ENCODE data around the gene CCT3.

CCT3 gene

DNA sequence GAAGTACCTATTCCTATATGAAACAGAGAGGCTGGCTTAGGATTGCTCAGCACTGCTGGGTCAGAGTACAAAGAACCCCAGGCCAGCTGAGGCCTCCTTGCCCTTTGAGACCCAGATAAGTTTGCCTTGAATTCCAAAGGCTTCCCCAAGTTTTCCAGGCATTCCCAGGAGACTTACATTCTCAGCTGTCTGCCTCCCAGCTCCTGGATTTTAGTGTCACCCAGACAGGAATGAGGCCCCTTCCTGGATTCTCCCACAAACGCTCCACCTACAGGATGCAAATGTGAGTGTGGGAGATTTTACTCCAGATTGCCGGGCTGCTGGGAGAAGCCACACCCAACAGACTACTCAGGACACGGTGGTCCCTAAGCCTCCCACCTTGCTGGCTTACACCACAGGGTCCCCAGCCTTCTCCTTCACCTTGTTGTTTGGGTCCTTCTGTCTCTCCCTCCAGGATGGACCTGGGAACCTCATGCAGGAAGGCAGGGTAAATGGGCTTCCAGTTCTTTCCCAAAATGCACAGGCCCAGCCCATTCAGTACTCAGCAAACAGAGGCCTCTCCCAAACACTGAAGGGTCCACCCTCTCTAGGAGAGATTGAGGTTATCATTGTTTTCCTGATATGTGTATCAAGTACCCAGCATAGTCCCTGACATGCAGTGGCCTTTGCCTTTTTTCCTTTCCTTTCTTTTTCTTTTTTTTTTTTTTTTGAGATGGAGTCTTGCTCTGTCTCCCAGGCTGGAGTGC lies 41.5 kb upstream of the CCT3 start:
- H3K36me3 ChIP-seq (ENCODE audit: low read length): no peaks in the 10 kb centered on the region
- no peaks in the 10 kb centered on the region for H3F3A ChIP-seq (ENCODE audit: insufficient read depth)
- no peak overlapping the region for H3K27ac ChIP-seq (ENCODE audit: low read depth, low read length)
- H3K9ac ChIP-seq (ENCODE audit: low read length): no peak overlapping the region
- no peaks in the 10 kb centered on the region for H3K9me3 ChIP-seq (ENCODE audit: insufficient read depth, low read length)
- no peak for TF ChIP-seq CTCF (IDR thresholded peaks at IDR 0.05; ENCODE audit: insufficient read depth, low read length, poor library complexity, severe bottlenecking)
- no peak for TF ChIP-seq EZH2phosphoT487 (conservative IDR thresholded peaks at IDR 0.05; ENCODE audit: low read length)
- no peak overlapping the region for H3K4me2 ChIP-seq (ENCODE audit: low read depth, low read length, poor library complexity, severe bottlenecking)
- no peaks in the 10 kb centered on the region for H3K27me3 ChIP-seq (ENCODE audit: low read length)
- no peak overlapping the region for H2AFZ ChIP-seq (ENCODE audit: low read depth, low read length, severe bottlenecking)
- no peaks in the 10 kb centered on the region for H3K9me2 ChIP-seq (replicated peaks; ENCODE audit: insufficient read depth, low read length)
- H3K79me2 ChIP-seq (ENCODE audit: insufficient read depth, low read length): no peaks in the 10 kb centered on the region
- H4K20me1 ChIP-seq (ENCODE audit: low read depth, low read length): no peaks in the 10 kb centered on the region
- no peak overlapping the region for H3K4me3 ChIP-seq (ENCODE audit: insufficient read depth, low read length, poor library complexity, severe bottlenecking)

GRCh38 chr1:156378557-156378956 lies 40.5 kb upstream of the CCT3 start:
- Histone ChIP-seq H3K9me3 (ENCODE audit: insufficient read depth, low read length) (no peaks in the 10 kb centered on the region), H3K9me2 (replicated peaks; ENCODE audit: insufficient read depth, low read length) (no peaks in the 10 kb centered on the region), H3K4me3 (ENCODE audit: insufficient read depth, low read length, poor library complexity, severe bottlenecking) (no peak overlapping the region), H3K36me3 (ENCODE audit: low read length) (no peaks in the 10 kb centered on the region), H2AFZ (ENCODE audit: low read depth, low read length, severe bottlenecking) (no peak overlapping the region), H3K9ac (ENCODE audit: low read length) (no peak overlapping the region), H3K27me3 (ENCODE audit: low read length) (no peaks in the 10 kb centered on the region), H3K79me2 (ENCODE audit: insufficient read depth, low read length) (no peaks in the 10 kb centered on the region), H3K27ac (ENCODE audit: low read depth, low read length) (no peak overlapping the region), H3K4me2 (ENCODE audit: low read depth, low read length, poor library complexity, severe bottlenecking) (no peak overlapping the region), H3F3A (ENCODE audit: insufficient read depth) (no peaks in the 10 kb centered on the region), H4K20me1 (ENCODE audit: low read depth, low read length) (no peaks in the 10 kb centered on the region)
- TF ChIP-seq CTCF (IDR thresholded peaks at IDR 0.05; ENCODE audit: insufficient read depth, low read length, poor library complexity, severe bottlenecking) (no peak), EZH2phosphoT487 (conservative IDR thresholded peaks at IDR 0.05; ENCODE audit: low read length) (no peak)

DNA sequence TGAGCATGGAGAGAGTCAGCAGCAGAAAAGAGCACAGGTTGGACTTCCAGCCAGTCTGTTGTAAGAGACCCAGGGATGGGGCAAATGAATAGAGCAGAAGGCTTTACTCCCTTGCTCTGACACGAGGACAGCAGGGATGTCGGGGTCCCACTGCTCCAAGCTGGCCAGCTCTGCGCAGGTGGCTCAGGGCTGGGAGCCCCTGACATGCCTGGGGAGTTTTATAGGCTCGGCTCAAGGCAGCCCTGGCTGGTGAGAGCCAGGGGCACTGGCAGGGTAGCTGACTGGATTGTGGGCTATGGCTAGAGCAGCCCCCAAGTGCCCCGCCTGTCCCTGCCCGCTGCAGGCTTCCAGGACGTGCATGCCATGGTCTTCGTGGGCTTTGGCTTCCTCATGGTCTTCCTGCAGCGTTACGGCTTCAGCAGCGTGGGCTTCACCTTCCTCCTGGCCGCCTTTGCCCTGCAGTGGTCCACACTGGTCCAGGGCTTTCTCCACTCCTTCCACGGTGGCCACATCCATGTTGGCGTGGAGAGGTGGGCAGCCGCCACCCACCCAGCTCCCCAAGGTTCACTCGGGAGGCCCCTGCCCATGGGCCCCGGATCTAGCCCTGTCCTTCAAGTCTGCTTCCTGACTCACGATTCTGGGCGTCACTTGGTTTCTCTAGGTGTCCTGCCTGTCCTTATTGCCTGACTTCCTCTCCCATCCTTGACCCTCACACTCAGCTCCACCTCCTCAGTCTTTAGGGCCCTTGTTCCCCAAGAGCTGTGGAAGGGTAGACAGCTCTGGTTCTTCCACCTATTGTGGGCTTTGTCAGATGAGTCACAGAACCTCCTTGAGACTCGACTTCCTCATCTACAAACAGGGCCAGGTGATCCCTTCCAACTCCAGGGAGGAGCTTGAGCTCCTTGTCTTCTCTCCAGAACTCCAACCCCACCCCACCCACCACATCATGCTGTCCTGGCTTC lies 39.1 kb upstream of the CCT3 start:
- Histone ChIP-seq H3K9me2 (replicated peaks; ENCODE audit: insufficient read depth, low read length) (no peaks in the 10 kb centered on the region), H3K9me3 (ENCODE audit: insufficient read depth, low read length) (no peaks in the 10 kb centered on the region), H3K27me3 (ENCODE audit: low read length) (no peaks in the 10 kb centered on the region), H4K20me1 (ENCODE audit: low read depth, low read length) (no peaks in the 10 kb centered on the region), H3K27ac (ENCODE audit: low read depth, low read length) (no peak overlapping the region), H3K4me2 (ENCODE audit: low read depth, low read length, poor library complexity, severe bottlenecking) (no peak overlapping the region), H3K9ac (ENCODE audit: low read length) (no peak overlapping the region), H3K36me3 (ENCODE audit: low read length) (no peaks in the 10 kb centered on the region), H3F3A (ENCODE audit: insufficient read depth) (no peaks in the 10 kb centered on the region), H2AFZ (ENCODE audit: low read depth, low read length, severe bottlenecking) (no peak overlapping the region), H3K79me2 (ENCODE audit: insufficient read depth, low read length) (no peaks in the 10 kb centered on the region), H3K4me3 (ENCODE audit: insufficient read depth, low read length, poor library complexity, severe bottlenecking) (no peak overlapping the region)
- TF ChIP-seq CTCF (IDR thresholded peaks at IDR 0.05; ENCODE audit: insufficient read depth, low read length, poor library complexity, severe bottlenecking) (no peak), EZH2phosphoT487 (conservative IDR thresholded peaks at IDR 0.05; ENCODE audit: low read length) (no peak)

All from SU-DHL-6 (cell line).